Ascending aorta (tissue), 2 donors: ENCODE data around the gene POC1A. TPM values are rescaled to one million over a fixed set of nuclear protein-coding genes. Genes with fewer than 3 reads are reported as not detected.

Experiments
- DNase-seq, 2 donors: peaks; one replicate each; pipeline ENCODE4 v3.0.0-alpha.2; 2019; ENCODE audit warnings: low spot score in 2 of 2
- H3K27ac ChIP-seq, 2 donors: fragments of 200-600 bp; sonication (generic); one replicate each; pipeline ENCODE4 v1.5.1; 2016 to 2017; ENCODE audit warnings: mild to moderate bottlenecking in 1 of 2
- H3K27me3 ChIP-seq: fragments of 200-600 bp; sonication (generic); one replicate; pipeline ENCODE4 v1.5.1; 2017
- H3K36me3 ChIP-seq, 2 donors: fragments of 200-600 bp; sonication (generic); one replicate each; pipeline ENCODE4 v1.5.1; 2016
- H3K4me1 ChIP-seq, 2 donors: fragments of 200-600 bp; sonication (generic); one replicate each; pipeline ENCODE4 v1.5.1; 2016 to 2017; ENCODE audit warnings: mild to moderate bottlenecking in 1 of 2
- H3K4me3 ChIP-seq, 2 donors: fragments of 200-600 bp; sonication (generic); one replicate each; pipeline ENCODE4 v1.5.1; 2016 to 2017; ENCODE audit warnings: mild to moderate bottlenecking in 1 of 2
- H3K9me3 ChIP-seq, 2 donors: fragments of 200-600 bp; sonication (generic); one replicate each; pipeline ENCODE4 v1.5.1; 2016
- intact Hi-C: fragments of 100-400 bp; cut with DNase I; formaldehyde crosslinking; loops from one replicate; pipeline ENCODE4 v1.15.1; 2023
- total RNA-seq: library from RNA; depleted of rRNA; stranded (reverse); fragments of >200 nt; gene quantifications from one replicate; pipeline ENCODE4 v1.1.0, GENCODE V29; 2016
- TF ChIP-seq, protein P1 (sequence below), 3 experiments: fragments of 200-600 bp in 2 of 3; fragments of 450-650 bp in 1 of 3; sonication (generic) in 2 of 3; IDR thresholded peaks; one replicate each; pipeline ENCODE4 v1.5.1; 2016 to 2019; ENCODE audit warnings: antibody characterized with exemption in 3 of 3, mild to moderate bottlenecking in 1 of 3, moderate library complexity in 1 of 3

The POC1A gene
- total RNA-seq, 1 donor from 2014 or later, result not detected

- Histone ChIP-seq H3K4me3 (no peak overlapping the region), H3K4me1 (no peaks in the 10 kb centered on the region), H3K27ac (no peak overlapping the region), H3K27me3 (no peaks in the 10 kb centered on the region), H3K9me3 (no peaks in the 10 kb centered on the region), H3K36me3 (no peaks in the 10 kb centered on the region)
- DNase-seq, result no peak
- intact Hi-C loops, result loop anchor here (1.0 to 2.0 kb wide), 3 partner anchors 88 to 203 kb away; partner anchors contain the start of genes DUSP7 and PARP3
- TF ChIP-seq, protein P1, sequence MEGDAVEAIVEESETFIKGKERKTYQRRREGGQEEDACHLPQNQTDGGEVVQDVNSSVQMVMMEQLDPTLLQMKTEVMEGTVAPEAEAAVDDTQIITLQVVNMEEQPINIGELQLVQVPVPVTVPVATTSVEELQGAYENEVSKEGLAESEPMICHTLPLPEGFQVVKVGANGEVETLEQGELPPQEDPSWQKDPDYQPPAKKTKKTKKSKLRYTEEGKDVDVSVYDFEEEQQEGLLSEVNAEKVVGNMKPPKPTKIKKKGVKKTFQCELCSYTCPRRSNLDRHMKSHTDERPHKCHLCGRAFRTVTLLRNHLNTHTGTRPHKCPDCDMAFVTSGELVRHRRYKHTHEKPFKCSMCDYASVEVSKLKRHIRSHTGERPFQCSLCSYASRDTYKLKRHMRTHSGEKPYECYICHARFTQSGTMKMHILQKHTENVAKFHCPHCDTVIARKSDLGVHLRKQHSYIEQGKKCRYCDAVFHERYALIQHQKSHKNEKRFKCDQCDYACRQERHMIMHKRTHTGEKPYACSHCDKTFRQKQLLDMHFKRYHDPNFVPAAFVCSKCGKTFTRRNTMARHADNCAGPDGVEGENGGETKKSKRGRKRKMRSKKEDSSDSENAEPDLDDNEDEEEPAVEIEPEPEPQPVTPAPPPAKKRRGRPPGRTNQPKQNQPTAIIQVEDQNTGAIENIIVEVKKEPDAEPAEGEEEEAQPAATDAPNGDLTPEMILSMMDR (IDR thresholded peaks at IDR 0.05), result no peak
Observed at GRCh38 chr3:52144796-52145735, 9.2 kb downstream of the POC1A start.

GRCh38 chr3:52144034-52144795, 10.0 kb downstream of the POC1A start:
- Histone ChIP-seq H3K36me3 (no peaks in the 10 kb centered on the region), H3K4me1 (no peaks in the 10 kb centered on the region), H3K9me3 (no peaks in the 10 kb centered on the region), H3K27ac (no peak overlapping the region), H3K4me3 (no peak overlapping the region), H3K27me3 (no peaks in the 10 kb centered on the region)
- peak in 1 of 2 donors; percentile 92 for DNase-seq
- TF ChIP-seq, protein P1 (IDR thresholded peaks at IDR 0.05), result peak; percentile 95 to 98 (median 96)
- intact Hi-C loops, result loop anchor here (1.0 to 2.0 kb wide), 3 partner anchors 87 to 202 kb away; partner anchors contain the start of genes DUSP7 and PARP3

GRCh38 chr3:52143616-52144015, 10.6 kb downstream of the POC1A start:
- no peaks in the 10 kb centered on the region for H3K27me3 ChIP-seq
- H3K36me3 ChIP-seq, result no peaks in the 10 kb centered on the region
- TF ChIP-seq, protein P1 (IDR thresholded peaks at IDR 0.05), result no peak
- intact Hi-C loops, result loop anchor here (1.0 to 2.0 kb wide), 3 partner anchors 87 to 201 kb away; partner anchors contain the start of genes DUSP7 and PARP3
- DNase-seq, result no peak
- no peaks in the 10 kb centered on the region for H3K4me1 ChIP-seq
- H3K9me3 ChIP-seq, result no peaks in the 10 kb centered on the region
- no peak overlapping the region for H3K27ac ChIP-seq
- no peak overlapping the region for H3K4me3 ChIP-seq

DNA sequence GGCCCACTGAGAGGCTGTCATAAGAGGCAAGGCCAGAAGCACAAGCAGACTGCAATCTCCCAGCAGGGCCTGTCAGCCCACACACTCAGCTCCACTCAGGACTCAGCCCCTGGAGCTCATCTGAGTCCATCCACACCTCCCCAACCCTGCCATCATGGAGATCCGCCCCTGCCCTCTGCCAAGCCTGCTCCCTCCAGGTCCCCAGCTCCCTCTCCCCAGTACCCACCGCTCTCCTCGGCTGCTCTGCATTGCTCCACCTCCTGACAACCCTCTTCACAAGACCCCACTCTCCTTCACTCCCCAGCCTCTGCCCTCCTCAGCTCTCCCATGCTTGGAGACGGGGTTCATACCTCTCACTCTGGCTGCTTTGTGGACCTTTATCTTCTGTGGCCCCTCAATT, 11.1 kb downstream of the POC1A start:
- Histone ChIP-seq H3K4me1 (no peaks in the 10 kb centered on the region), H3K9me3 (no peaks in the 10 kb centered on the region), H3K27ac (no peak overlapping the region), H3K4me3 (no peak overlapping the region), H3K27me3 (no peaks in the 10 kb centered on the region), H3K36me3 (no peaks in the 10 kb centered on the region)
- intact Hi-C loops, result no loop called here
- TF ChIP-seq, protein P1 (IDR thresholded peaks at IDR 0.05), result no peak
- no peak for DNase-seq

DNA sequence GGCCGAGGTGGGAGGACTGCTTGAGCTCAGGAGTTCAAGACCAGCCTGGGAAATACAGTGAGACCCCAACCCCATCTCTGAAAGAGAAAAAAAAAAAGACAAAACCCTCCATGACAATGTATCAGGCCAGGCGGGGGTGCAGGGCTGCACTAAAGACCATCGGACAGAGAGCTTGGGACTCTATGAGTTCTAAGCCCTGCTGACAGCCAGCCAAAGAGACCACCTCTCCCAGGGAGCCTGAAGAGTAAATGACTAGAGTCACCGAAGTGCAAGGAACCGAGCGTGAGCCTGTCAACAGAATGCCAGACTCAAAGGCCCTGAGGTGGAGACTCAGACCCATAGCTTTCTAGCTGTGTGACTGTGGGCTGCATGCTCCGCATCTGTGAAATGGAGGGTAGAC, 12.5 kb downstream of the POC1A start:
- intact Hi-C loops, result no loop called here
- no peak overlapping the region for H3K27ac ChIP-seq
- H3K36me3 ChIP-seq, result no peaks in the 10 kb centered on the region
- H3K9me3 ChIP-seq, result no peaks in the 10 kb centered on the region
- H3K4me1 ChIP-seq, result no peaks in the 10 kb centered on the region
- TF ChIP-seq, protein P1 (IDR thresholded peaks at IDR 0.05), result no peak
- no peak for DNase-seq
- H3K4me3 ChIP-seq, result no peak overlapping the region
- H3K27me3 ChIP-seq, result no peaks in the 10 kb centered on the region
